Gastroesophageal sphincter (tissue), 4 donors: ENCODE data around the gene ADAMTS7. TPM values are rescaled to one million over a fixed set of nuclear protein-coding genes. Genes with fewer than 3 reads are reported as not detected.
"Not testable (repeated sequence)": the region's sequence is repeated elsewhere in the genome, so short reads cannot be mapped to it uniquely, and the experiment has no call there.

Experiments
- ATAC-seq: fragments of 150-250 bp; one replicate; pipeline ENCODE4 v1.9.1; 2016; ENCODE audit warnings: mild to moderate bottlenecking, moderate library complexity
- H3K27ac ChIP-seq, 4 donors: fragments of 200-600 bp; sonication (generic) in 3 of 4; 1 replicate in 3 of 4; 2 replicates in 1 of 4; pipeline ENCODE4 v1.5.1; 2016 to 2019
- H3K27me3 ChIP-seq: fragments of 200-600 bp; sonication (generic); one replicate; pipeline ENCODE4 v1.5.1; 2019
- H3K36me3 ChIP-seq, 2 donors: fragments of 200-600 bp; sonication (generic); one replicate each; pipeline ENCODE4 v1.5.1; 2019; ENCODE audit warnings: control low read depth in 1 of 2
- H3K4me1 ChIP-seq, 3 donors: fragments of 200-600 bp; sonication (generic); 1 replicate in 2 of 3; 2 replicates in 1 of 3; pipeline ENCODE4 v1.5.1; 2016 to 2019; ENCODE audit warnings: control low read depth in 2 of 3
- H3K4me3 ChIP-seq, 2 donors: fragments of 200-600 bp; sonication (generic); one replicate each; pipeline ENCODE4 v1.5.1; 2019; ENCODE audit warnings: mild to moderate bottlenecking in 1 of 2, moderate library complexity in 1 of 2
- H3K9me3 ChIP-seq, 3 donors: fragments of 200-600 bp; sonication (generic); one replicate each; pipeline ENCODE4 v1.5.1; 2017 to 2019; ENCODE audit warnings: control low read depth in 2 of 3
- CTCF ChIP-seq, 4 experiments: fragments of 200-600 bp in 2 of 4; fragments of 450-650 bp in 2 of 4; sonication (generic) in 1 of 4; IDR thresholded peaks; one replicate each; pipeline ENCODE4 v1.5.1; 2017 to 2019; ENCODE audit warnings: antibody characterized with exemption in 4 of 4, mild to moderate bottlenecking in 2 of 4, moderate library complexity in 2 of 4
- EP300 ChIP-seq: sonication (generic); formaldehyde crosslinking; IDR thresholded peaks from one replicate; pipeline ENCODE4 v1.6.1; 2017; ENCODE audit warnings: antibody characterized with exemption, mild to moderate bottlenecking
- POLR2A ChIP-seq, 2 donors: fragments of 450-650 bp; IDR thresholded peaks; one replicate each; pipeline ENCODE4 v1.6.1; 2017; ENCODE audit warnings: antibody characterized with exemption in 2 of 2, mild to moderate bottlenecking in 2 of 2, moderate library complexity in 1 of 2
- POLR2AphosphoS5 ChIP-seq: sonication (generic); formaldehyde crosslinking; IDR thresholded peaks from one replicate; pipeline ENCODE4 v1.6.1; 2017; ENCODE audit warnings: antibody characterized with exemption
- WGBS, 2 donors: methylation state at CpG; one replicate each; pipeline ENCODE4 v1.1.5; 2018; ENCODE audit warnings: low coverage in 1 of 2; 5-methylcytosine and 5-hydroxymethylcytosine counted together
- total RNA-seq, 4 donors: library from RNA; depleted of rRNA; stranded (reverse); fragments of >200 nt; gene quantifications; one replicate each; pipeline ENCODE4 v1.1.0, GENCODE V29; 2016

ADAMTS7 gene
- total RNA-seq, 4 donors from 2014 or later = 2.6 to 9.7 (median 4.4) TPM

- Histone ChIP-seq H3K27ac (no peak overlapping the region), H3K27me3 (no peaks in the 10 kb centered on the region), H3K4me3 (no peak overlapping the region), H3K4me1 (peaks cover 0 to 12% (median 0%) of the 10 kb centered on the region in 3 donors), H3K36me3 (no peaks in the 10 kb centered on the region), H3K9me3 (no peaks in the 10 kb centered on the region)
- ATAC-seq = no peak
- WGBS, 2 donors = 30 to 40% methylated on average over 3 to 5 of the region's 6 CpGs
- TF ChIP-seq POLR2AphosphoS5 = no peak
Observed at GRCh38 chr15:78850941-78851755, 39.9 kb upstream of the ADAMTS7 start.

- 92 to 93% methylated on average over 2 of the region's 2 CpGs for WGBS, 2 donors
- H3K9me3 ChIP-seq = no peaks in the 10 kb centered on the region
- no peaks in the 10 kb centered on the region for H3K27me3 ChIP-seq
- H3K36me3 ChIP-seq = no peaks in the 10 kb centered on the region
- ATAC-seq = no peak
- H3K4me3 ChIP-seq = no peak overlapping the region
- no peak for TF ChIP-seq POLR2A (IDR thresholded peaks at IDR 0.05)
- no peak for TF ChIP-seq EP300
- TF ChIP-seq POLR2AphosphoS5 = no peak
- no peak for TF ChIP-seq CTCF (IDR thresholded peaks at IDR 0.05)
- H3K4me1 ChIP-seq = peaks cover 0 to 12% (median 0%) of the 10 kb centered on the region in 3 donors
- no peak overlapping the region for H3K27ac ChIP-seq
Observed at GRCh38 chr15:78850352-78850751, 39.1 kb upstream of the ADAMTS7 start.

GRCh38 chr15:78847387-78847906, 36.2 kb upstream of the ADAMTS7 start:
- H3K27ac ChIP-seq, H3K36me3 ChIP-seq, H3K9me3 ChIP-seq, H3K27me3 ChIP-seq, ATAC-seq, H3K4me3 ChIP-seq: not testable (repeated sequence)
- peaks cover 0 to 12% (median 0%) of the 10 kb centered on the region in 3 donors for H3K4me1 ChIP-seq
- WGBS, 2 donors = 78% methylated on average over 3 of the region's 15 CpGs; no CpG with 5 or more reads in 1 of the 2 donors

GRCh38 chr15:78846906-78847305, 35.6 kb upstream of the ADAMTS7 start:
- H3K4me1 ChIP-seq = peaks cover 0 to 12% (median 0%) of the 10 kb centered on the region in 3 donors
- H3K36me3 ChIP-seq, ATAC-seq, H3K27ac ChIP-seq, H3K27me3 ChIP-seq, H3K9me3 ChIP-seq, H3K4me3 ChIP-seq: not testable (repeated sequence)
- WGBS, 2 donors = no CpG with 5 or more reads among the region's 27 CpGs

- Histone ChIP-seq H3K36me3 (no peaks in the 10 kb centered on the region), H3K9me3 (no peaks in the 10 kb centered on the region), H3K27ac (no peak overlapping the region), H3K4me1 (peaks cover 0 to 21% (median 0%) of the 10 kb centered on the region in 3 donors), H3K27me3 (no peaks in the 10 kb centered on the region), H3K4me3 (no peak overlapping the region)
- no peak for TF ChIP-seq CTCF (IDR thresholded peaks at IDR 0.05)
- TF ChIP-seq EP300 = no peak
- no peak for TF ChIP-seq POLR2A (IDR thresholded peaks at IDR 0.05)
- no peak for TF ChIP-seq POLR2AphosphoS5
- WGBS, 2 donors = 83% methylated on average over 2 to 3 of the region's 3 CpGs
- no peak for ATAC-seq
Observed at GRCh38 chr15:78842519-78842918, 31.3 kb upstream of the ADAMTS7 start.

- H3K9me3 ChIP-seq = no peaks in the 10 kb centered on the region
- no peak overlapping the region for H3K4me3 ChIP-seq
- 100% methylated on average over 1 of the region's 6 CpGs for WGBS, 2 donors
- no peak overlapping the region for H3K27ac ChIP-seq
- ATAC-seq = no peak
- H3K4me1 ChIP-seq = peaks cover 0 to 21% (median 0%) of the 10 kb centered on the region in 3 donors
- no peaks in the 10 kb centered on the region for H3K36me3 ChIP-seq
- TF ChIP-seq POLR2A (IDR thresholded peaks at IDR 0.05) = no peak
- no peak for TF ChIP-seq POLR2AphosphoS5
- TF ChIP-seq EP300 = no peak
- TF ChIP-seq CTCF (IDR thresholded peaks at IDR 0.05) = no peak
- H3K27me3 ChIP-seq = no peaks in the 10 kb centered on the region
Observed at GRCh38 chr15:78841891-78842290, 30.6 kb upstream of the ADAMTS7 start.
